ENCODE results near the gene TMEM45A. TPM values are rescaled to one million over a fixed set of nuclear protein-coding genes. Genes with fewer than 3 reads are reported as not detected.

The TMEM45A gene
- total RNA-seq, 4 donors from 2014 or later, result 3.5 to 7.0 (median 4.1) TPM

- intact Hi-C loops (cut with DNase I; ENCODE audit: low total_unique reads) (loop anchor here (5.0 kb wide), 1 partner anchor 271 kb away; no protein-coding TSS in a partner anchor), in situ Hi-C loops (cut with MboI; ENCODE audit: low sequenced_read_pairs in 4 of 4) (loop anchor here (5.0 to 25.0 kb wide), 4 partner anchors 126 to 753 kb away; partner anchors contain the start of gene NIT2 (in 1 of the 4))
- Histone ChIP-seq H3K9me3 (no peaks in the 10 kb centered on the region), H3K4me3 (no peak overlapping the region), H3K4me1 (no peaks in the 10 kb centered on the region), H3K27ac (no peak overlapping the region), H3K27me3 (no peaks in the 10 kb centered on the region), H3K36me3 (no peaks in the 10 kb centered on the region)
- no peak for DNase-seq
- no peak for ATAC-seq
- TF ChIP-seq CTCF (IDR thresholded peaks at IDR 0.05 in 4 of 5, conservative IDR thresholded peaks at IDR 0.05 in 1 of 5) (no peak), POLR2A (IDR thresholded peaks at IDR 0.05) (no peak)
Observed at GRCh38 chr3:100588251-100588650, 95.8 kb downstream of the TMEM45A start.

GRCh38 chr3:100590114-100590839 lies 97.9 kb downstream of the TMEM45A start:
- intact Hi-C loops (cut with DNase I; ENCODE audit: low total_unique reads), result loop anchor here (1.0 kb wide), 1 partner anchor 127 kb away; no protein-coding TSS in a partner anchor
- H3K9me3 ChIP-seq, result no peaks in the 10 kb centered on the region
- H3K4me1 ChIP-seq, result no peaks in the 10 kb centered on the region
- no peak overlapping the region for H3K27ac ChIP-seq
- peak overlapping the region in 1 of 4 donors; percentile 38 for H3K4me3 ChIP-seq
- no peaks in the 10 kb centered on the region for H3K27me3 ChIP-seq
- no peaks in the 10 kb centered on the region for H3K36me3 ChIP-seq
- in situ Hi-C loops (cut with MboI; ENCODE audit: low sequenced_read_pairs in 4 of 4), result loop anchor here (5.0 to 25.0 kb wide), 5 partner anchors 128 to 758 kb away; partner anchors contain the start of gene NIT2 (in 1 of the 4)
- ATAC-seq (peak; percentile 66 to 87), DNase-seq (peak; percentile 29 to 32)
- no peak for TF ChIP-seq POLR2A (IDR thresholded peaks at IDR 0.05)
- peak; percentile 72 to 88 (median 82) for TF ChIP-seq CTCF (IDR thresholded peaks at IDR 0.05 in 4 of 5, conservative IDR thresholded peaks at IDR 0.05 in 1 of 5)

GRCh38 chr3:100590840-100591147 lies 98.4 kb downstream of the TMEM45A start:
- Histone ChIP-seq H3K9me3 (no peaks in the 10 kb centered on the region), H3K27me3 (no peaks in the 10 kb centered on the region), H3K27ac (no peak overlapping the region), H3K36me3 (no peaks in the 10 kb centered on the region), H3K4me3 (no peak overlapping the region), H3K4me1 (no peaks in the 10 kb centered on the region)
- in situ Hi-C loops (cut with MboI; ENCODE audit: low sequenced_read_pairs in 4 of 4), result loop anchor here (5.0 to 25.0 kb wide), 5 partner anchors 128 to 758 kb away; partner anchors contain the start of gene NIT2 (in 1 of the 4)
- peak in 1 of 2 donors; percentile 11 for ATAC-seq
- DNase-seq, result no peak
- intact Hi-C loops (cut with DNase I; ENCODE audit: low total_unique reads), result loop anchor here (1.0 kb wide), 1 partner anchor 127 kb away; no protein-coding TSS in a partner anchor
- TF ChIP-seq CTCF (IDR thresholded peaks at IDR 0.05 in 4 of 5, conservative IDR thresholded peaks at IDR 0.05 in 1 of 5) (no peak), POLR2A (IDR thresholded peaks at IDR 0.05) (no peak)

GRCh38 chr3:100591411-100591810 lies 99.0 kb downstream of the TMEM45A start:
- H3K27ac ChIP-seq, result no peak overlapping the region
- no peaks in the 10 kb centered on the region for H3K27me3 ChIP-seq
- no peaks in the 10 kb centered on the region for H3K4me1 ChIP-seq
- DNase-seq (no peak), ATAC-seq (no peak)
- no peaks in the 10 kb centered on the region for H3K36me3 ChIP-seq
- intact Hi-C loops (cut with DNase I; ENCODE audit: low total_unique reads), result no loop called here
- in situ Hi-C loops (cut with MboI; ENCODE audit: low sequenced_read_pairs in 4 of 4), result loop anchor here (5.0 to 25.0 kb wide), 5 partner anchors 129 to 759 kb away; partner anchors contain the start of gene NIT2 (in 1 of the 4)
- no peak overlapping the region for H3K4me3 ChIP-seq
- TF ChIP-seq POLR2A (IDR thresholded peaks at IDR 0.05) (no peak), CTCF (IDR thresholded peaks at IDR 0.05 in 4 of 5, conservative IDR thresholded peaks at IDR 0.05 in 1 of 5) (no peak)
- H3K9me3 ChIP-seq, result no peaks in the 10 kb centered on the region
